ENCODE results near the gene SPECC1.
"Not testable (repeated sequence)": the region's sequence is repeated elsewhere in the genome, so short reads cannot be mapped to it uniquely, and the experiment has no call there.

SPECC1 gene

GRCh38 chr17:20068445-20068844 is 59.3 kb downstream of the SPECC1 start:
- no peak for DNase-seq (ENCODE audit: low read depth)

- DNase-seq (ENCODE audit: low read depth) = no peak
These were observed 62.9 kb downstream of the SPECC1 start for GRCh38 chr17:20071824-20072691.

- DNase-seq (ENCODE audit: low read depth) = no peak
These were observed 63.5 kb downstream of the SPECC1 start for GRCh38 chr17:20072692-20072992.

GRCh38 chr17:20073055-20073979 is 64.2 kb downstream of the SPECC1 start:
- DNase-seq (ENCODE audit: low read depth) = no peak

- no peak for DNase-seq (ENCODE audit: low read depth)
These were observed 64.8 kb downstream of the SPECC1 start for GRCh38 chr17:20074001-20074400.

- no peak for DNase-seq (ENCODE audit: low read depth)
These were observed 65.3 kb downstream of the SPECC1 start for GRCh38 chr17:20074489-20074888.

- not testable (repeated sequence) for DNase-seq (ENCODE audit: low read depth)
These were observed 67.0 kb downstream of the SPECC1 start for GRCh38 chr17:20076137-20076536.

- DNase-seq (ENCODE audit: low read depth) = no peak
These were observed 69.0 kb downstream of the SPECC1 start for GRCh38 chr17:20077978-20078685.

- no peak for DNase-seq (ENCODE audit: low read depth)
These were observed 71.4 kb downstream of the SPECC1 start for GRCh38 chr17:20080513-20080912.

- no peak for DNase-seq (ENCODE audit: low read depth)
These were observed 74.1 kb downstream of the SPECC1 start for GRCh38 chr17:20083156-20083859.

- DNase-seq (ENCODE audit: low read depth) = no peak
These were observed 75.6 kb downstream of the SPECC1 start for GRCh38 chr17:20084621-20085282.

GRCh38 chr17:20085283-20085845 is 76.2 kb downstream of the SPECC1 start:
- no peak for DNase-seq (ENCODE audit: low read depth)

- DNase-seq (ENCODE audit: low read depth) = no peak
These were observed 77.4 kb downstream of the SPECC1 start for GRCh38 chr17:20086416-20087076.

GRCh38 chr17:20087538-20088250 is 78.5 kb downstream of the SPECC1 start:
- no peak for DNase-seq (ENCODE audit: low read depth)

- no peak for DNase-seq (ENCODE audit: low read depth)
These were observed 80.8 kb downstream of the SPECC1 start for GRCh38 chr17:20089756-20090547.

GRCh38 chr17:20091174-20092029 is 82.2 kb downstream of the SPECC1 start:
- DNase-seq (ENCODE audit: low read depth) = no peak

GRCh38 chr17:20092261-20092867 is 83.2 kb downstream of the SPECC1 start:
- DNase-seq (ENCODE audit: low read depth) = no peak

Data from activated T-helper 9 cell treated with anti-CD3 and anti-CD28 coated beads, Interleukin-2, amount 50 U/mL, for 16 hours (primary cell).